Naive thymus-derived CD8-positive, alpha-beta T cell (primary cell): ENCODE measurements around the gene HOXC11. TPM values are rescaled to one million over a fixed set of nuclear protein-coding genes. Genes with fewer than 3 reads are reported as not detected.
A peak's percentile ranks its signal among the peaks of the same experiment; 100 is the strongest.

ENCODE experiments used
- ATAC-seq, 2 donors: fragments of 150-1000 bp; cut with Tn5 transposase in 1 of 2; sonication (Bioruptor Pico), chemical (Tn5 transposase) in 1 of 2; 1 replicate in 1 of 2; 2 replicates in 1 of 2; pipeline ENCODE4 v1.10.0; 2021; ENCODE audit warnings: mild to moderate bottlenecking in 2 of 2, moderate library complexity in 2 of 2
- POLR2A ChIA-PET: fragments of 350-600 bp; sonication (Branson Sonifier 250); formaldehyde crosslinking; loops from one replicate; lab custom pipeline; 2021; ENCODE audit warnings: antibody characterized with exemption; lab: Charles Lee
- DNase-seq, 10 donors: peaks; one replicate each; pipeline versions ENCODE4 v3.0.0 to v3.0.0-alpha.2; 2020 to 2022
- H3K27ac Mint-ChIP-seq, 10 donors: one replicate each; pipeline ENCODE4 v1.8.0; 2020 to 2022; ENCODE audit warnings: mild to moderate bottlenecking in 10 of 10, mixed read lengths in 10 of 10, moderate library complexity in 4 of 10, inconsistent platforms in 1 of 10
- H3K27me3 Mint-ChIP-seq, 5 donors: one replicate each; pipeline ENCODE4 v1.8.0; 2021 to 2022; ENCODE audit warnings: mixed read lengths in 5 of 5
- H3K36me3 Mint-ChIP-seq, 3 donors: one replicate each; pipeline ENCODE4 v1.8.0; 2020 to 2022; ENCODE audit warnings: mixed read lengths in 3 of 3, mild to moderate bottlenecking in 2 of 3, inconsistent platforms in 1 of 3
- H3K4me1 Mint-ChIP-seq, 4 donors: one replicate each; pipeline ENCODE4 v1.8.0; 2021 to 2022; ENCODE audit warnings: mixed read lengths in 4 of 4
- H3K4me3 Mint-ChIP-seq, 10 donors: one replicate each; pipeline ENCODE4 v1.8.0; 2020 to 2022; ENCODE audit warnings: mild to moderate bottlenecking in 10 of 10, mixed read lengths in 10 of 10, moderate library complexity in 6 of 10, inconsistent platforms in 1 of 10
- H3K9me3 Mint-ChIP-seq, 9 donors: one replicate each; pipeline ENCODE4 v1.8.0; 2020 to 2022; ENCODE audit warnings: mixed read lengths in 9 of 9, mild to moderate bottlenecking in 3 of 9, inconsistent platforms in 1 of 9, moderate library complexity in 1 of 9
- polyA plus RNA-seq, 3 donors: library from polyadenylated mRNA; unstranded; fragments of 300-500 nt; fragmentation: Illumina TruSeq; gene quantifications; one replicate each; pipeline ENCODE4 v1.2.3, GENCODE V29; 2021
- total RNA-seq, 8 experiments: library from RNA in 2 of 8; stranded (reverse) in 2 of 8; gene quantifications; one replicate each; pipeline ENCODE4 v1.2.3 and lab custom pipeline; 2021 to 2026

HOXC11 gene
- total and polyA plus RNA-seq, 5 experiments from 2014 or later: not detected

DNA sequence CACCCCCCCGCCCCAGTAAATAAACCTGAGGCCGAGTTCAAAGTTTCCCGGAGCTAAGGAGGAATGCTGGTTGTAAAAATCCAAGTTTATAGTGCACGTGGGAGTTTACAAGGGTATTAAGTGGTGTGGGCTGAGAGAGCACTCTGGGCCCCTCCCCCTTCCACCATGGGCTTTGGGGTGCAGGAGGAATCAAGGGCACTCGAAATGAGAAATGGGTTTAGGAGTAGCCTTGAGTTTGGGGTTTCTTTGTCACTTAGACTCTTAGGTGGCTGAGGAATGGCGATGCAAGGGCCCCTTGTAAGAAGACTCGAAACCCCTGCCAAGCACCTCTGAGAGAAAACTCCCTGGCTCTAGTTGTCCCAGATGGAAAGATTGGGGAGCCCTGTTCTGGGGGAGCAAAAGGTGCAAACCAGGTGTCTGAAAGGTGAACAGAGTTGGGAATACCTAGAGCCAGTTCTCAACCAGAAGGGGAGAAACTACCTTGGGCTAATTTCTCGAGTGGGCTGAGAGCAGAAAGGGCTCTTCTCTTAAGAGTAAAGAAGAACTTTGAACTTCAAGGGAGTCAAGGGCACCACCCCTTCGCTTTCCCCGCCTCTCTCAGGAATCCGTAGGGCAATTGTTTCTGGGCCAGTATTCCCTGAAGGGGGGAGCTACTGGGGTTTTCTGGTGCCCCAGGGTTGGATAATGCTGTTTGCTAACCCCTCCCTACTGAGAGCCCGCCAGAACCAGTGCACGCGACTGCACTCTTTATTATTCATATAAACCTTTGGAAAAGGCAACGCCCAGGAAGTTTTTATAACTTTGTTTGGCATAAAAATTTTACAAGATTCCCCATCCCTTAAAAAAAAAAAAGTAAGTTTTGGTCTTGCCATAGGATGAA is 5.8 kb downstream of the HOXC11 start:
- H3K36me3 Mint-ChIP-seq: peaks cover 2 to 9% (median 4%) of the 10 kb centered on the region in 3 donors
- peaks cover 4 to 31% (median 18%) of the 10 kb centered on the region in 4 donors for H3K4me1 Mint-ChIP-seq
- POLR2A ChIA-PET: interaction anchor here (0.7 kb wide), 1 partner anchor 37 kb away, joined by 3 read pairs; no protein-coding TSS in a partner anchor
- peak overlapping the region in 1 of 10 donors; percentile 20 for H3K4me3 Mint-ChIP-seq
- no peak overlapping the region for H3K27ac Mint-ChIP-seq
- peaks cover 51 to 98% (median 79%) of the 10 kb centered on the region in 5 donors for H3K27me3 Mint-ChIP-seq
- no peak for ATAC-seq
- no peak for DNase-seq
- peaks cover 0 to 23% (median 0%) of the 10 kb centered on the region in 9 donors for H3K9me3 Mint-ChIP-seq

DNA sequence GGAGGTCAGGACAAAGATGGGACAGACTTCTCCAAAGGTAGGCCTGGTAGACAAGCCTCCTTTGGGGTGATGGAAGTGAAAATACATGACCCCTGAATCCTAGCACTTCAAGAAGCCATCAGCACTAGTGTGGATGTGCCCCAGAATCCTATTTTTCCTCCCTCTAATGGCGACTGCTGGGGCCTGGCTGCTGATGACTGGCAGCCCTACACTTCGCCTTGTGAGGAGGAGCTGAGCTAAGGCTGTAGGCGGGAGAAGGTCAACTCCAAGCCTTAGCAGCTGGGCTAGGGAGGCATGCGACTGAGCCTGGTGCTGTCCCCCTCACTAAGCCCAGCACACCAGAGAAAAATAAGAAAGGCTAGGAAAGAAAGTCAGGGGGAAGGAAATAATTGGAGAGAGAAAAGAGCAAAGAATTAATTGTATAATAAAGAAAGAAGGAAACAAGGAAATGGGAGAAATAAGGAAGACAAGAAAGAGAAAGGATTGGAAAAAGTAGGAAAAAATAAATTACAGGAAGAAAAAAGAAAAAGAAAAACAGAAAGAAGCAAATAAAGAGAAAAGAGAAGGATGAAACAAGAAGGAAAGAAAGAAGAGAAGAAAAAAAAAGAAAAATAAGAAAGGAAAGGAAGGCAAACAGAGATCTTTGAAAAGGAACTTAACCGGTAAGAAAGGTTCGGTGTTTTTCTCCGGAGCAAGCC is 7.3 kb downstream of the HOXC11 start:
- peaks cover 2 to 28% (median 14%) of the 10 kb centered on the region in 4 donors for H3K4me1 Mint-ChIP-seq
- H3K27me3 Mint-ChIP-seq: peaks cover 53 to 99% (median 82%) of the 10 kb centered on the region in 5 donors
- ATAC-seq: no peak
- H3K27ac Mint-ChIP-seq: peak overlapping the region in 1 of 10 donors; percentile 63
- H3K9me3 Mint-ChIP-seq: peaks cover 0 to 23% (median 0%) of the 10 kb centered on the region in 9 donors
- DNase-seq: no peak
- POLR2A ChIA-PET: no interaction called here
- H3K4me3 Mint-ChIP-seq: peak overlapping the region in 4 of 10 donors; percentile 8 to 45 (median 28)
- peaks cover 2 to 9% (median 4%) of the 10 kb centered on the region in 3 donors for H3K36me3 Mint-ChIP-seq

DNA sequence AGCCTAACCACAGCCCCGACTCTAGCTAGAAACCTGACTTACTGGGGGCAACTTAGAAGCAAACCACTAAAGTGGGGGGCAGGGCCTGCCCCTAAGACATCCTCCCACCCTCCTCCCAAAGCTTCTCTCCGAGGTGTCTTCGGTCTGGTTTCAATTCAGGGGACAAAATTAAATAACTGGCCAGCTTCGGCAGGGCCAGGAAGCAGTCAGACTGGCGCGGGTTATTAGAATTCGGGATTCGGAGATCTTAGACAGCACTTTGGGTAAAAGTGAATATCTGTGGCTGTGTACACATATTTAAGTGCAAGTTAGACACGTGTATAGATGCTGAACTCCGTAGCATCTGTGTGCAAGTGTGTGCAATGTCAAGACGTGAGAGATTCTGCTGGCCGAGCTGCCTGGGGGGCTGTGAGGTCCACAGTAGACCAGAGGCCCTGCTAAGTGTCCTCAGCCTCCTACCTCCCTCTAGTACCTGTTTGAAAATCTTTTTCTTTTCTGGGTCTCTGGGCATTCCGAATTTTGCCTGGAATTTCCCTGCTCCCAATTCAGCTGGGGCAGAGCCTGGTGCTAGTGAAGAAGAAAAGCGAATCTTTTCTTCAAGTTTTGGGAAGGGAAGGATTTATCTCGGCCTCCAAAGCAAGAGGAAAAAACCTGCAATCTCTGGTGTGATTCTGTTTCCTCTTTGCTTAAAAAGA is 8.0 kb downstream of the HOXC11 start:
- Mint-ChIP-seq H3K27ac (peak overlapping the region in 1 of 10 donors; percentile 79), H3K27me3 (peaks cover 50 to 99% (median 80%) of the 10 kb centered on the region in 5 donors), H3K36me3 (peaks cover 2 to 9% (median 4%) of the 10 kb centered on the region in 3 donors), H3K9me3 (peaks cover 0 to 22% (median 0%) of the 10 kb centered on the region in 9 donors), H3K4me1 (peaks cover 4 to 26% (median 13%) of the 10 kb centered on the region in 4 donors), H3K4me3 (no peak overlapping the region)
- ATAC-seq: peak in 1 of 2 donors; percentile 35
- no peak for DNase-seq
- POLR2A ChIA-PET: no interaction called here

GRCh38 chr12:53981634-53982565 is 9.0 kb downstream of the HOXC11 start:
- POLR2A ChIA-PET: no interaction called here
- H3K36me3 Mint-ChIP-seq: peaks cover 2 to 5% (median 4%) of the 10 kb centered on the region in 3 donors
- ATAC-seq: no peak
- peak overlapping the region in 2 of 10 donors; percentile 45 to 59 for H3K27ac Mint-ChIP-seq
- peaks cover 0 to 21% (median 0%) of the 10 kb centered on the region in 9 donors for H3K9me3 Mint-ChIP-seq
- peaks cover 54 to 99% (median 82%) of the 10 kb centered on the region in 5 donors for H3K27me3 Mint-ChIP-seq
- DNase-seq: no peak
- no peak overlapping the region for H3K4me3 Mint-ChIP-seq
- H3K4me1 Mint-ChIP-seq: peaks cover 7 to 26% (median 20%) of the 10 kb centered on the region in 4 donors

GRCh38 chr12:53982648-53983567 is 10.0 kb downstream of the HOXC11 start:
- H3K27ac Mint-ChIP-seq: peak overlapping the region in 4 of 10 donors; percentile 45 to 87 (median 63)
- H3K36me3 Mint-ChIP-seq: peaks cover 0 to 4% (median 2%) of the 10 kb centered on the region in 3 donors
- H3K27me3 Mint-ChIP-seq: peaks cover 56 to 99% (median 83%) of the 10 kb centered on the region in 5 donors
- DNase-seq: no peak
- peaks cover 10 to 30% (median 20%) of the 10 kb centered on the region in 4 donors for H3K4me1 Mint-ChIP-seq
- peak overlapping the region in 3 of 10 donors; percentile 19 to 57 (median 37) for H3K4me3 Mint-ChIP-seq
- ATAC-seq: no peak
- peaks cover 0 to 21% (median 0%) of the 10 kb centered on the region in 9 donors for H3K9me3 Mint-ChIP-seq
- POLR2A ChIA-PET: no interaction called here

DNA sequence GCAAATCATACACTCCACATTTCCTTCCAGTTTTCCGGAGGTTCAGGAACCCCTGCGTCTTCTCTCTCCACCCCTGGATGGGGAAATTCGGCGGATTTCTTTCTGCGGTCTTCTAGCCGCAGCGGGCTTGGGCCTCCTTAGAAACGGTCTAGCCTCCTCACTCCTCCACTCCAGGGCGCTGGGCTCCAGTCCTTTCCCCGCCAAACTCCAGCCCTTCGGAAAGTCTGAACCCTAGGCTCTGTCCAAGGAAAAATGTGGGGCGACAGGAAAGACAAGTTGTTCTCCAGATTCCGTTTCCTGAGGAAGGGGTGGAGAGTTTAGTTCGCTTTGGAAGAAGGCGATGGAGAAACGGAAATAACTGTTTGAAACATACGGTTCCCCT is 10.6 kb downstream of the HOXC11 start:
- peak overlapping the region in 2 of 10 donors; percentile 80 to 87 for H3K27ac Mint-ChIP-seq
- peaks cover 0 to 4% (median 2%) of the 10 kb centered on the region in 3 donors for H3K36me3 Mint-ChIP-seq
- H3K9me3 Mint-ChIP-seq: peaks cover 0 to 23% (median 0%) of the 10 kb centered on the region in 9 donors
- no peak for ATAC-seq
- peak overlapping the region in 1 of 10 donors; percentile 19 for H3K4me3 Mint-ChIP-seq
- DNase-seq: no peak
- POLR2A ChIA-PET: no interaction called here
- peaks cover 56 to 99% (median 83%) of the 10 kb centered on the region in 5 donors for H3K27me3 Mint-ChIP-seq
- peaks cover 11 to 36% (median 21%) of the 10 kb centered on the region in 4 donors for H3K4me1 Mint-ChIP-seq

- H3K27me3 Mint-ChIP-seq: peaks cover 59 to 99% (median 82%) of the 10 kb centered on the region in 5 donors
- H3K4me3 Mint-ChIP-seq: peak overlapping the region in 1 of 10 donors; percentile 70
- H3K9me3 Mint-ChIP-seq: peaks cover 0 to 21% (median 0%) of the 10 kb centered on the region in 9 donors
- DNase-seq (peak in 1 of 10 donors; percentile 46), ATAC-seq (no peak)
- H3K4me1 Mint-ChIP-seq: peaks cover 14 to 41% (median 23%) of the 10 kb centered on the region in 4 donors
- POLR2A ChIA-PET: no interaction called here
- H3K27ac Mint-ChIP-seq: peak overlapping the region in 2 of 10 donors; percentile 80 to 87
- H3K36me3 Mint-ChIP-seq: peaks cover 0 to 4% (median 2%) of the 10 kb centered on the region in 3 donors
Measured at GRCh38 chr12:53983950-53984572, 11.1 kb downstream of the HOXC11 start.

DNA sequence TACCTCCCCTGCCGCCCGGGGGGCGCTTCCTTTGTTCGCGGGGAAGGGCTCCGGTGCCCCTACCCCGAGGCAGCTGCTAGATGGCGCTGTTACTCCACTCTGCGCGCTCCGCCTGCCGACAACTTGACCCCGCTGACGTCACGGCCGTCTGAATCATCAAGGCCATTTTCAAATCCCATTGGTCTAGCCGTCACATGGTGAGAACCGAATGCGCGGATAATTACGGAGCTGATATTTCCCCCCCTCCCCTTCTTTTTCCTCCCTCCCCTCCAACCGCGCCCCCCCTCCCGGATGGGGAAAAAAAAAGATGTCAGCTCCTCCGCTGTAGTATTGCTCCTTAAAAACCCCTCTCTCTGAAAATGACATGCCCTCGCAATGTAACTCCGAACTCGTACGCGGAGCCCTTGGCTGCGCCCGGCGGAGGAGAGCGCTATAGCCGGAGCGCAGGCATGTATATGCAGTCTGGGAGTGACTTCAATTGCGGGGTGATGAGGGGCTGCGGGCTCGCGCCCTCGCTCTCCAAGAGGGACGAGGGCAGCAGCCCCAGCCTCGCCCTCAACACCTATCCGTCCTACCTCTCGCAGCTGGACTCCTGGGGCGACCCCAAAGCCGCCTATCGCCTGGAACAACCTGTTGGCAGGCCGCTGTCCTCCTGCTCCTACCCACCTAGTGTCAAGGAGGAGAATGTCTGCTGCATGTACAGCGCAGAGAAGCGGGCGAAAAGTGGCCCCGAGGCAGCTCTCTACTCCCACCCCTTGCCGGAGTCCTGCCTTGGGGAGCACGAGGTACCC is 12.2 kb downstream of the HOXC11 start, which contains the start of gene HOXC10:
Gene HOXC10, plus strand, starts transcription at position 246 of the 791 bp plus-strand sequence. Its CDS starts 114 bp downstream, at position 360.
- H3K36me3 Mint-ChIP-seq: peaks cover 0 to 4% (median 2%) of the 10 kb centered on the region in 3 donors
- POLR2A ChIA-PET: interaction anchor here (0.5 to 0.6 kb wide), 2 partner anchors 50 to 485 kb away, joined by 3 to 8 read pairs; no protein-coding TSS in a partner anchor

DNA sequence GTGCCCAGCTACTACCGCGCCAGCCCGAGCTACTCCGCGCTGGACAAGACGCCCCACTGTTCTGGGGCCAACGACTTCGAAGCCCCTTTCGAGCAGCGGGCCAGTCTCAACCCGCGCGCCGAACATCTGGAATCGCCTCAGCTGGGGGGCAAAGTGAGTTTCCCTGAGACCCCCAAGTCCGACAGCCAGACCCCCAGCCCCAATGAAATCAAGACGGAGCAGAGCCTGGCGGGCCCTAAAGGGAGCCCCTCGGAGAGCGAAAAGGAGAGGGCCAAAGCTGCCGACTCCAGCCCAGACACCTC is 12.7 kb downstream of the HOXC11 start:
- no peak for DNase-seq
- POLR2A ChIA-PET: interaction anchor here (0.5 to 0.6 kb wide), 2 partner anchors 51 to 485 kb away, joined by 3 to 8 read pairs; no protein-coding TSS in a partner anchor
- peak overlapping the region in 9 of 10 donors; percentile 54 to 86 (median 70) for H3K4me3 Mint-ChIP-seq
- peaks cover 67 to 99% (median 82%) of the 10 kb centered on the region in 5 donors for H3K27me3 Mint-ChIP-seq
- peak overlapping the region in 3 of 10 donors; percentile 25 to 91 (median 63) for H3K27ac Mint-ChIP-seq
- H3K4me1 Mint-ChIP-seq: peaks cover 28 to 49% (median 36%) of the 10 kb centered on the region in 4 donors
- peaks cover 0 to 19% (median 0%) of the 10 kb centered on the region in 9 donors for H3K9me3 Mint-ChIP-seq
- no peak for ATAC-seq
- H3K36me3 Mint-ChIP-seq: peaks cover 0 to 4% (median 2%) of the 10 kb centered on the region in 3 donors

More for the DNA sequence above, 12.2 kb downstream of the HOXC11 start, which contains the start of gene HOXC10:
- H3K27ac Mint-ChIP-seq: peak within 1 kb of the TSS in 4 of 10 donors; percentile 25 to 91 (median 75)
- peaks cover 66 to 99% (median 82%) of the 10 kb centered on the region in 5 donors for H3K27me3 Mint-ChIP-seq
- peaks cover 0 to 19% (median 0%) of the 10 kb centered on the region in 9 donors for H3K9me3 Mint-ChIP-seq
- ATAC-seq (peak; percentile 32 to 56), DNase-seq (peak; percentile 44 to 77 (median 54))
- peaks cover 24 to 49% (median 33%) of the 10 kb centered on the region in 4 donors for H3K4me1 Mint-ChIP-seq
- peak within 1 kb of the TSS; percentile 28 to 86 (median 70) for H3K4me3 Mint-ChIP-seq
